SU-DHL-6 (cell line): ENCODE results near the gene POMT2.

Experiments used
- CTCF ChIP-seq: fragments of 200-600 bp; sonication (generic); IDR thresholded peaks from one replicate; pipeline ENCODE4 v1.5.1; 2017; ENCODE audit warnings: antibody characterized with exemption, mild to moderate bottlenecking, low read length, moderate library complexity; ENCODE audit not compliant: insufficient read depth, poor library complexity, severe bottlenecking
- EZH2phosphoT487 ChIP-seq: fragments of 200-600 bp; sonication (generic), shearing (Covaris generic); conservative IDR thresholded peaks from 2 replicates; pipeline ENCODE4 v1.6.1; 2018; ENCODE audit warnings: mild to moderate bottlenecking, antibody characterized with exemption, low read length, moderate library complexity, mixed read lengths

GRCh38 chr14:77324816-77325745 lies 4.4 kb upstream of the POMT2 start:
- no peak for TF ChIP-seq CTCF
- no peak for TF ChIP-seq EZH2phosphoT487
